GM18502 (cell line): ENCODE data around the gene MAGEA9.
"Not testable (repeated sequence)": the region's sequence is repeated elsewhere in the genome, so short reads cannot be mapped to it uniquely, and the experiment has no call there.

ENCODE experiments used
- ATAC-seq: cut with Tn5 transposase; IDR thresholded peaks from one replicate; pipeline ENCODE4 v1.9.1; 2021; ENCODE audit warnings: mild to moderate bottlenecking; ENCODE audit not compliant: unreplicated experiment, poor library complexity

Gene MAGEA9, protein sequence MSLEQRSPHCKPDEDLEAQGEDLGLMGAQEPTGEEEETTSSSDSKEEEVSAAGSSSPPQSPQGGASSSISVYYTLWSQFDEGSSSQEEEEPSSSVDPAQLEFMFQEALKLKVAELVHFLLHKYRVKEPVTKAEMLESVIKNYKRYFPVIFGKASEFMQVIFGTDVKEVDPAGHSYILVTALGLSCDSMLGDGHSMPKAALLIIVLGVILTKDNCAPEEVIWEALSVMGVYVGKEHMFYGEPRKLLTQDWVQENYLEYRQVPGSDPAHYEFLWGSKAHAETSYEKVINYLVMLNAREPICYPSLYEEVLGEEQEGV

DNA sequence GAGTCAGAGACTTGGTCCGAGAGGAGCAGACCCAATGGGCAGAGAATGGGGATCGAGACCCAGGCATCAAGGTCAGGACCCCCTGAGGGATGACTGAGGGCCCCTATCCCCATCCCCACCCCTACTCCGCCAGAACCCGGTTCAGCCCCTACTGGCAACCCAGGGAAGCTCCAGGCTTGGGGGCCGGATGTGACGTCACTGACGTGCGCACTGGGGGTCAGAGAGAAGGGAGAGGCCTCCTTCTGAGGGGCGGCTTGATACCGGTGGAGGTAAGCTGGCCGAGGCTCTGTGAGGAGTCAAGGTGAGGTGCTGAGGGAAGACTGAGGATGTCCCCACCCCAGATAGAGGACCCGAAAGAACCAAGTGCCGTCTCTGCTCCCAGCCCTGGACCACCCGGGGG, at the start of gene MAGEA9:
Gene MAGEA9, plus strand, starts transcription at position 204 of the 400 bp plus-strand sequence. CDS start 4,281 bp downstream, outside the sequence.
- ATAC-seq: not testable (repeated sequence)

DNA sequence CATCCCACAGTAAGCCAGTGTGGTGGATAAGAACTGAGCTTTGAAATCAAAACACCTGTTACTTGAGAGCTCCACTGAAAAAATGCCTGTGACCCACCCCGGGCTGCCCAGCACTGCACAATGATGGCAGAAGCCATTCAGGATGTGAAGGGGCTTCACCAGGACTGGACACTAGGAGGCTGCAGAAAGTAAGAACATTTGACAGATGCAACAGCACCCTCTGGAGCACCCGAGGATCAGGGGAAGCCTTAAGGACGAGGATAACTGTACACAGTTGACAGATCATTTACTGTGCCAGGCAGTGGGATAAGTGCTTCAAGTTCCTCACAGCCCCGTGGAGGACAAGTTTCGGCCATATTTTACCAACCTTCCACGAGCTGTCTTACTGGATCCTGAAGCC, 39.5 kb upstream of the MAGEA9 start:
- ATAC-seq: not testable (repeated sequence)

DNA sequence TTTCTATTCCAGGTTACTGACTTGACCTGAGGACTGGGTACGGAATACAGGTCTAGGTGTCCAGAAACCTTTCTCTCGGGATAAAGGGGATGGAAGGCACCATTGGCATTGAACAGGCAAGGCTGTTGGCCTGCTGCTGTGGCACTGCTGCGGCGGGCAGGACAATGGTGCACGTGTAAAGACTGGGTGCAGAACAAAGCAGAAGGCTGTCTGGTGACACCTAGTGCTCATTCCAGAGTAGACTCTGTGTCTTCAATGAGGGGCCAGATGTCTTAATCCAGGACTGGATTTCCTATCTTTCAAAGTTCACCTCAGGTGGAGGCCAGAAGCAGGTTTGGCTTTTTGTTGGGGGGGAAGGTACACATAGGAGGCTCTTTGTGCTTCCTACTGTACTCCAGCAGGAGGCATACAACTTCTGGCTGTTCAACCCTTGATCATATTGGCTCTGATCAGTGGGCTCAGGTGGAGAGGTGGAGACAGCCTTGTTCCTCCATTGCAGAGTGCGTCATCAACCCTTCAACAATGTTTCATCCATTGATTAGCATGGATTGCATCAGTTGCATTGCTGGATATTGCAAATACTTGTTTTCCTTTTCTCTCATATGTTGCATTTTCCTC, 35.2 kb upstream of the MAGEA9 start:
- ATAC-seq: not testable (repeated sequence)

DNA sequence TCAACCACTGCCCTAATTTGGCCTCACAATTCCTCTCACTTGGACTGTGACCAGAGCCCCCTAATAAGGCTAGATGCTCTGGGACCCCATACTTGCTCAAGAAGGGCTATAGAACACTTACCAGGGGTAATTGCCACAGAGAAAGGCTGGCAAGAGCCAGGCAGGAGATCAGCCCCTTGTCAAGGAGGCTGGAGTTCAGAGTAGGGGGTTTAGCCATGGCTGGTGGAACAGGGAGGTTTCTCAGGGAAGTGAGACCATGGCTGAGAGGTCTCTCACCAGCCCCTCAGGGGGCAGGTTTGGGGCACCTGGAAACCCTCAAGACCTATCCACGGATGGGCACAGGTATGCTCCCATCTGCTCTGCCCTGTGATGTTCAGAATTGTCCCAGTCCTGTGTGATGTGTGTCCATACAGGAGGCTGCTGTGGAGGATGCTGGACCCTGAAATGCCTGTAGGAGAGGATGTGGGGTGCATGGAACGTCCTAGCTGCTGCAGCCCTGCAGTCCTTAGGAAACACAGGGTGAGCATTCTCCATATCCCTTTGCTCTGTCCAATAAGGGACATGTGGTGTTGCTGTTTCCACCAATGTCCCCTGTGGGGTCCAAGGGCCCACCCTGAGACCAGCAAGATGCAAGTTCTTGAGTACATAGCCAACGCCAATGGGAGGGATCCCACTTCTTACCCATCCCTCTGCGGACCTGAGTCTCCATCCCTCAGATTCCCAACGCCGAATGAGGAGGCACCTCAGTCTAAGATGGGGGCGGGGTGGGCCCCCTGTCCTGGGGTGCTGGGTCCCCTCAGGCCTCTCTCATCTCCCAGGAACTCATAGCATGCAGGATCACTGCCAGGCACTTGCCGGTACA, 24.3 kb upstream of the MAGEA9 start:
- no peak for ATAC-seq

DNA sequence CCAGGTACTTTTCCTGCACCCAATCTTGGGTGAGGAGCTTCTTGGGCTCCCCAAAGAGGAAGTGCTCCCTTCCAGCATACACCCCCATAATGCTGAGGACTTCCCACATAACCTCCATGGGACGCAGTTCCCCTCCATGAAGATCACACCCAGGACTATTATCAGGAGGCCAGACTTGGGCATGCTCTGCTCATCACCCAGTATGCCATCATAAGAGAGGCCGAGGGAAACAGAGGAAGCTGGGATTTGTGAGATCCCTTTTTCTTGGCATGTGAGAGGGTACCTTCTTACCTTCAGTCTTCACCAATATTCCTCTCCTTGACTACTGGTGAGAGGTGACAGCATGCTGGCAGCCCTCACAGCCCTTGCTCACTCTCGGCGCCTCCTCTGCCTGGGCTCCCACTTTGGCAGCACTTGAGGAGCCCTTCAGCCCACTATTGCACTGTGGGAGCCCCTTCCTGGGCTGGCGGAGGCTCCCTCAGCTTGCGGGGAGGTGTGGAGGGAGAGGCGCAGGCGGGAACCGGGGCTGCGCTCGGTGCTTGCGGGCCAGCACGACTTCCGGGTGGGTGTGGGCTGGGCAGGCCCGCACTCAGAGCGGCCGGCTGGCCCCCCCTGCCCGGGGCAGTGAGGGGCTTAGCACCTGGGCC, 23.5 kb upstream of the MAGEA9 start:
- no peak for ATAC-seq

DNA sequence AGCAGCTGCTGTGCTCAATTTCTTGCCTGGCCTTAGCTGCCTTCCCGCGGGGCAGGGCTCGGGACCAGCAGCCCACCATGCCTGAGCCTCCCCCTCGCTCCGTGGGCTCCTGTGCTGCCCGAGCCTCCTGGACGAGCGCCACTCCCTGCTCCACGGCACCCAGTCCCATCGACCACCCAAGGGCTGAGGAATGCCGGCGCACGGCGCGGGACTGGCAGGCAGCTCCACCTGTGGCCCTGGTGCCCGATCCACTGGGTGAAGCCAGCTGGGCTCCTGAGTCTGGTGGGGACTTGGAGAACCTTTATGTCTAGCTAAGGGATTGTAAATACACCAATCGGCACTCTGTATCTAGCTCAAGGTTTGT, 23.0 kb upstream of the MAGEA9 start:
- not testable (repeated sequence) for ATAC-seq

- ATAC-seq: no peak
These were observed 21.9 kb upstream of the MAGEA9 start for GRCh38 chrX:149759824-149760223.

DNA sequence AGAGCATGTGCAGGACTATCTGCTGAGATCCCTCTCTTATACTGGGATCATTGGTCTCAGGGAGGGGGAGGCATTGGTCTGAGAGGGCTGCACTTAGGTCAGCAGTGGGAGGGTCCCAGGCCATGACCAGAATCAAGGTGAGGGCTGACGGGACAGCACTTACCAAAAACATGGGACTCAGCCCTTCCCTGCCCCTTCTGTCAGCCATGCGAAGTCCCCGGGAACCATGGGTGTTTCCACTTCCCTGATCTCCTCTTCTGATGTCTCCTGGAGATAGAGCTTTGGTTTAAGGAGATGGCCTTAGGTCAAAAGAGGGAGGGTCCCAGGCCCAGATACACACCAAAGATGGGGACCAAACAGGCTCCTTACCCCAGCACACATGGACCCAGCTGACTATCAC, 20.8 kb upstream of the MAGEA9 start:
- ATAC-seq: no peak

- not testable (repeated sequence) for ATAC-seq
These were observed 19.7 kb upstream of the MAGEA9 start for GRCh38 chrX:149761858-149762674.

GRCh38 chrX:149762696-149763614, 18.8 kb upstream of the MAGEA9 start:
- no peak for ATAC-seq

GRCh38 chrX:149770344-149770743, 11.4 kb upstream of the MAGEA9 start:
- ATAC-seq: not testable (repeated sequence)

- ATAC-seq: not testable (repeated sequence)
These were observed 8.7 kb upstream of the MAGEA9 start for GRCh38 chrX:149773026-149773425.

- not testable (repeated sequence) for ATAC-seq
These were observed 8.0 kb upstream of the MAGEA9 start, which contains the start of gene HSFX1 for GRCh38 chrX:149773768-149774167. Gene HSFX1, plus strand, starts transcription at chrX:149774068. Its CDS starts 614 bp downstream, at chrX:149774682.

DNA sequence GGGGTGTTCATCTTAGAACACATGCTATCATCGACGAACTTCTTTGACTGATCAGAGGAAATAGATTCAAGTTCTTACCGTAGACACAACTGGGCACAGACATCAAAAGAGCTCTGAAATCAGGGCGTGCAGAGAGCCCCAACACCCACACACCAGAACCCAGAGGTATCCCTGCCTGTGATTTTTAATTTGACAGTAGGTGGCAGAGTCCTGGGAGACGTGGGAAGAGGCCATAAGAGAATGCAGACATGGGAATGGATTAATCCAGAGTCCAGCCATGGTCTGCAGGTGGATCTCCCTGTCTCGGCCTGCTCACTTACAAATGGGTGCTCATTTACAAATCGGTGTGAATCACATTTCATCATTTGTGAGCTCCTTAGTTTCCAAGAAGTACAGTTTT, 3.7 kb upstream of the MAGEA9 start:
- ATAC-seq: not testable (repeated sequence)

DNA sequence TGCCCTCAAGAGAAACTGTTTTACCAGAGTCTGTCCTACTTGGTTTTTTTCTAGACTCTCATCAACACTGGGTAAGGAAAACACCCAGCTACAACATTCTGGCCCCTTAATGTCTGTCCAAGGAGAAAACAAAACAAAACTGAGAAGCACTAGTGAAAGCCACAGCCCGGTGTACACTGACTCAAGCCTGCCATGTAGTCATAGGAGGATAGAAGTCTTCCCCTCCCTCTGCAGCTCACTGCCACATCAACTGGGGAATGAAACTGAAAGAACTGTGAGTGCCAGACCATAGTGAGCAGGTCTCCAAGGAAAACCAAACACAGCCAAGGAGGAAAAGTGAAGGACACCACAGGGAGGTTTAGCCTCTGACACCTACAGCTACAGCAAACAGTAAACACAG, 13.8 kb downstream of the MAGEA9 start:
- peak; percentile 100 for ATAC-seq

GRCh38 chrX:149799095-149799714, 17.5 kb downstream of the MAGEA9 start:
- no peak for ATAC-seq

- ATAC-seq: no peak
These were observed 18.2 kb downstream of the MAGEA9 start for GRCh38 chrX:149799938-149800337.

- ATAC-seq: no peak
These were observed 21.8 kb downstream of the MAGEA9 start for GRCh38 chrX:149803458-149804062.
